DOHH2 (cell line): ENCODE results near the gene SKIC8.

Source experiments
- H3F3A ChIP-seq: fragments of 200-600 bp; sonication (generic), shearing (Covaris generic); 2 replicates; pipeline ENCODE4 v1.6.0; 2016; ENCODE audit warnings: antibody characterized with exemption, mild to moderate bottlenecking; ENCODE audit not compliant: control insufficient read depth, insufficient read depth
- H3K27ac ChIP-seq: fragments of 200-600 bp; sonication (generic); 2 replicates; pipeline ENCODE4 v1.5.1; 2014; ENCODE audit warnings: low read depth, mild to moderate bottlenecking, low read length, moderate library complexity
- H3K27me3 ChIP-seq: fragments of 200-600 bp; sonication (generic); 2 replicates; pipeline ENCODE4 v1.6.1; 2014; ENCODE audit warnings: mild to moderate bottlenecking, low read length, mixed read lengths; ENCODE audit not compliant: control insufficient read depth
- H3K36me3 ChIP-seq: fragments of 200-600 bp; sonication (generic); 2 replicates; pipeline ENCODE4 v1.6.1; 2014; ENCODE audit warnings: mild to moderate bottlenecking, low read length, moderate library complexity, mixed read lengths; ENCODE audit not compliant: control insufficient read depth
- H3K4me1 ChIP-seq: fragments of 200-600 bp; sonication (generic); 2 replicates; pipeline ENCODE4 v1.6.1; 2014; ENCODE audit warnings: mild to moderate bottlenecking, low read length, mixed read lengths; ENCODE audit not compliant: control insufficient read depth
- H3K4me2 ChIP-seq: fragments of 200-600 bp; sonication (generic); 2 replicates; pipeline ENCODE4 v1.6.0; 2014; ENCODE audit warnings: mild to moderate bottlenecking, low read length, moderate library complexity
- H3K4me3 ChIP-seq: fragments of 200-600 bp; sonication (generic); 2 replicates; pipeline ENCODE4 v1.5.1; 2014; ENCODE audit warnings: mild to moderate bottlenecking, low read length, mixed read lengths
- H3K79me2 ChIP-seq: fragments of 200-600 bp; sonication (generic); 2 replicates; pipeline ENCODE4 v1.6.1; 2014; ENCODE audit warnings: mild to moderate bottlenecking, low read length, mixed read lengths; ENCODE audit not compliant: control insufficient read depth
- H3K9me2 ChIP-seq: fragments of 200-600 bp; sonication (generic); replicated peaks from 2 replicates; pipeline ENCODE4 v1.6.1; 2014; ENCODE audit warnings: mild to moderate bottlenecking, low read length, mixed read lengths; ENCODE audit not compliant: control insufficient read depth
- H3K9me3 ChIP-seq: fragments of 200-600 bp; sonication (generic); 2 replicates; pipeline ENCODE4 v1.6.1; 2014; ENCODE audit warnings: antibody characterized with exemption, low read length, mixed read lengths; ENCODE audit not compliant: control insufficient read depth, insufficient read depth
- H4K20me1 ChIP-seq: fragments of 200-600 bp; sonication (generic); 2 replicates; pipeline ENCODE4 v1.6.0; 2014; ENCODE audit warnings: low read depth, mild to moderate bottlenecking, antibody characterized with exemption, low read length, moderate library complexity; ENCODE audit not compliant: control insufficient read depth, insufficient read depth
- CTCF ChIP-seq: fragments of 200-600 bp; sonication (generic); IDR thresholded peaks from one replicate; pipeline ENCODE4 v1.5.1; 2014; ENCODE audit warnings: antibody characterized with exemption, mild to moderate bottlenecking, low read depth, low read length; ENCODE audit not compliant: poor library complexity, severe bottlenecking
- EZH2phosphoT487 ChIP-seq: fragments of 200-600 bp; sonication (generic); IDR thresholded peaks from 2 replicates; pipeline ENCODE4 v1.6.1; 2017; ENCODE audit warnings: borderline replicate concordance, mild to moderate bottlenecking, antibody characterized with exemption, low read length, moderate library complexity, mixed read lengths

Gene SKIC8

GRCh38 chr15:78299101-78299930, at the start of gene SKIC8:
TSS of gene SKIC8 (minus strand) at chr15:78299609. CDS start at chr15:78295686, 3,923 bp downstream.
- Histone ChIP-seq H3K27me3 (no peaks in the 10 kb centered on the region), H3K36me3 (peaks cover 13% of the 10 kb centered on the region), H3K4me1 (peaks cover 17% of the 10 kb centered on the region), H3F3A (no peaks in the 10 kb centered on the region), H3K9me2 (no peaks in the 10 kb centered on the region), H3K9me3 (no peaks in the 10 kb centered on the region), H3K4me2 (peak within 1 kb of the TSS; percentile 95), H3K27ac (peak within 1 kb of the TSS; percentile 36; the same call in 1 of the 2 replicates), H4K20me1 (no peaks in the 10 kb centered on the region), H3K4me3 (peak within 1 kb of the TSS; percentile 100), H3K79me2 (peaks cover 38% of the 10 kb centered on the region)
- TF ChIP-seq CTCF (peak; percentile 16), EZH2phosphoT487 (no peak)

- no peak overlapping the region for H3K27ac ChIP-seq
- H3K4me3 ChIP-seq, result no peak overlapping the region
- no peaks in the 10 kb centered on the region for H3K9me2 ChIP-seq
- no peak for TF ChIP-seq EZH2phosphoT487
- TF ChIP-seq CTCF, result no peak
- no peaks in the 10 kb centered on the region for H4K20me1 ChIP-seq
- H3K27me3 ChIP-seq, result peaks cover 11% of the 10 kb centered on the region
- H3K4me2 ChIP-seq, result no peak overlapping the region
- no peaks in the 10 kb centered on the region for H3K36me3 ChIP-seq
- no peaks in the 10 kb centered on the region for H3F3A ChIP-seq
- no peaks in the 10 kb centered on the region for H3K79me2 ChIP-seq
- no peaks in the 10 kb centered on the region for H3K9me3 ChIP-seq
- no peaks in the 10 kb centered on the region for H3K4me1 ChIP-seq
These were observed 48.5 kb upstream of the SKIC8 start for GRCh38 chr15:78347586-78348543.

GRCh38 chr15:78345396-78346125, 46.2 kb upstream of the SKIC8 start:
- Histone ChIP-seq H3K27ac (no peak overlapping the region), H3K79me2 (no peaks in the 10 kb centered on the region), H3K4me1 (no peaks in the 10 kb centered on the region), H3K9me2 (no peaks in the 10 kb centered on the region), H3K27me3 (peaks cover 16% of the 10 kb centered on the region), H4K20me1 (no peaks in the 10 kb centered on the region), H3K4me3 (no peak overlapping the region), H3K9me3 (no peaks in the 10 kb centered on the region), H3F3A (no peaks in the 10 kb centered on the region), H3K36me3 (no peaks in the 10 kb centered on the region), H3K4me2 (no peak overlapping the region)
- TF ChIP-seq CTCF (no peak), EZH2phosphoT487 (no peak)
